ENCODE data around the gene TEX38.

GRCh38 chr1:46655848-46656247, 15.8 kb upstream of the TEX38 start:
- TF ChIP-seq EZH2phosphoT487 (IDR thresholded peaks at IDR 0.05; ENCODE audit: borderline replicate concordance, low read depth, low read length) = no peak
- TF ChIP-seq CTCF (conservative IDR thresholded peaks at IDR 0.05; ENCODE audit: low read length) = no peak

Data from OCI-LY7 (cell line).